ENCODE data around the gene IGSF3. TPM values are rescaled to one million over a fixed set of nuclear protein-coding genes. Genes with fewer than 3 reads are reported as not detected.
A peak's percentile ranks its signal among the peaks of the same experiment; 100 is the strongest.
"Not testable (repeated sequence)": the region's sequence is repeated elsewhere in the genome, so short reads cannot be mapped to it uniquely, and the experiment has no call there.

The IGSF3 gene
- total RNA-seq, 1 experiment from 2014 or later, result 10.8 TPM

GRCh38 chr1:116631996-116632925 lies 35.3 kb downstream of the IGSF3 start:
- not testable (repeated sequence) for DNase-seq (ENCODE audit: low spot score)

- DNase-seq (ENCODE audit: low spot score), result not testable (repeated sequence)
These were observed 36.0 kb downstream of the IGSF3 start for GRCh38 chr1:116631554-116631953.

- DNase-seq (ENCODE audit: low spot score), result not testable (repeated sequence)
These were observed 37.5 kb downstream of the IGSF3 start for GRCh38 chr1:116630057-116630456.

- DNase-seq (ENCODE audit: low spot score), result not testable (repeated sequence)
These were observed 38.1 kb downstream of the IGSF3 start for GRCh38 chr1:116629441-116629840.

DNA sequence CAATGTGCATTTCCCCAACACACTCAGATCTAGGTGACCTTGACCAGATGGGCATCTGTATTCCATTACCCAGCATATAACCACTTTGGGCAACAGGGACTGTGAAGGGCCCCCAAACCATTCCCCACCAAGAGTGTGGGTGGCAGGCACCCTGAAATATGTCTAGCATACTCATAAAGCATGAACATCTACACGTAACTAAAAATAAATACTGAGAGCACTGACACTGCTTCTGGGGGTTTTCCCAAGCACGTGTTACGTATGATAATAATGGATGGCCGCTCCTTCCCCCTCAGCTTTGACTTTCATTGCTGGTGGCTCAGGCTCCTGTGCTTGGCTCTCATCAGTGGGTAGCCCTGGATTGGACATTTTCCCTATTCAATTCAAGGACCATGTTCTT lies 39.1 kb downstream of the IGSF3 start:
- DNase-seq (ENCODE audit: low spot score), result no peak

- DNase-seq (ENCODE audit: low spot score), result peak; percentile 9
These were observed 40.2 kb downstream of the IGSF3 start for GRCh38 chr1:116627357-116627756.

- DNase-seq (ENCODE audit: low spot score), result not testable (repeated sequence)
These were observed 40.6 kb downstream of the IGSF3 start for GRCh38 chr1:116626915-116627314.

DNA sequence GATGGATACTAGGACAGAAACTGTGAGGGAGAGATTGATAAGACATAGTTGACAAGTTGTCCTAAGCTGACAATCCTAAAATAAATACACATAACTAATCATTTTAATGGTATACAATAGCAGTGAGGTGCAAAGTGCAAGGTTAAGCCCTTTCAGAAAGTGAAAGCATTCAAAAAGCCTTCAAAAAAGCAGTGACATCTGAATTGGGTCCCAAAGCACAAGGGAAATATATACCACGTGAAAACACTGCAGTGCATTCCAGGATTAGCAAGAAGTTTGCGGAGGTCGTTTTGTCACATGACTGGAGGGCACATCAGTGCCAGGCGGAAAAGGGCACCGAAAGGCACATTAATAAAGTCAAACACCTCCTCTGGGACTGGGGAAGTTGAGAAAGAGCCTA lies 42.4 kb downstream of the IGSF3 start:
- DNase-seq (ENCODE audit: low spot score), result not testable (repeated sequence)

GRCh38 chr1:116624040-116624439 lies 43.5 kb downstream of the IGSF3 start:
- no peak for DNase-seq (ENCODE audit: low spot score)

DNA sequence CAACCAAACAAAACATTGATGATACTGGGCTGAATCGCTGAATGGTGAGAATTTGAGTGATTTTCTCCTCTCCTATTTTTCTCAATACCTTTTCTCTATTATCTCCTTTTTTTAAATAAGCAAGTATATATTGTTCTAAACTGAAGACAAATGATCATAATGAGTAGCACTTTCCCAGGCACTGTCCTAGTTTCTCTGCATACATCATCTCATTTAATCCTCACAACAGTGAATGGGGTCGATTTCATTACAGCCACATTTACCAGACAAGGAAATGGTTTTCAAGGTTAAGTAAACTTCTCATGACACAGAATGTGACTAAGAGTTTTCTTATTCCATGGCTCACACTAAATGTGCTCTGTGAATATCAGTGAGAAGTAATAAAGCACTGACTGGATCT lies 45.0 kb downstream of the IGSF3 start:
- DNase-seq (ENCODE audit: low spot score), result not testable (repeated sequence)

DNA sequence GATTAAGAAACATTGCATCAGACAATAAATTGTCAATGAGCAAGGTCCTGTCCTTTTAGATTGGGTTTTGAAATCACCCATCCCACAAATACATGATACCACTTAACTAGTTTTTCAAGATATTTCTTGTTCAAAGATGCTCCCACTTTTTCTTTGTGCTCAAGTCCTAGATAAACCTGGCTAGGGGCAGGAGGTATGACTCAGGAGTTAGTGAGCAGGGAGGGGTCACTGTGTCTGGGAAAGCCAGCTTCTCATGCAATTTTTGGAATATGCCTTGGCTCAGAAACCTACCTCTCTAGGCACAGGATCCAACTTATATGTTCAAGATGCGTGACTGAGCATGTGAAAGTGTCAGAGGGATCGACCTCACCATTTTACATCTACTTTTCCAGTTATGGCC lies 45.8 kb downstream of the IGSF3 start:
- DNase-seq (ENCODE audit: low spot score), result not testable (repeated sequence)

DNA sequence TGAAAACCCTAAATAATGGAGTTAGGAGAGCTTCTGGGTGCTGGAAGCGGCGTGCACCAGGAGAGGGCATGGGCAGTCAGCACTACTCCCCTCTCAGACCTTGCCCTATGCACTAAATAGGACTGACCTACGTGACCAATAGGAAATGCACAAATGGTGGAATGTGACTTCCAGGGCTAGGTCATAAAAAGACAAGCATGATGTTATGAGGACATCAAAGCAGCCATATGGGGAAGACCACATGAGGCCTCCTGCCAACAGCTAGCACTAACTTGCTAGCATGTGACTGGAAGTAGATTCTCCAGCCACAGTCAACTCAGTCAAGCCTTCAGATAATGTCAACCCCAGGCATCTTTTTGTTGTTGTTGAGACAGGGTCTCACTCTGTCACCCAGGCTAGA lies 47.1 kb downstream of the IGSF3 start:
- not testable (repeated sequence) for DNase-seq (ENCODE audit: low spot score)

DNA sequence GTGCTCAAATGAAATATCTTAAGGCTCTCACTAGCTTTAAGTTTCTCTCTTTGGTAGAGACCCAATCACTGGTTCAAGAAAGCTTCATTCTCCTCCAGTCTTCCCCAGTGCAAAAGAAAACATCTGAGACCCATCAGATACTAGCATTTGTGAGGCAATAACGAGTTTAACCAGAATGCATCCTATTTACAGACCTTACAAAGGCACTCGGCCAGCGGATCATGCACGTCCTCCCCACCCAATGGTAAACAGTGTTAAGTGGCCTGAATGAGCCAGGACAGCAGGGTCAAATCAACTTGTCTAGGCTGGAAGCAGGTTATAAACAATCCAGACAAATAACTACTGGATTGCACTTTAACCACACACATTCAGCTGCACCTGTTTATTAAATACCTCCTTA lies 48.4 kb downstream of the IGSF3 start:
- not testable (repeated sequence) for DNase-seq (ENCODE audit: low spot score)

DNA sequence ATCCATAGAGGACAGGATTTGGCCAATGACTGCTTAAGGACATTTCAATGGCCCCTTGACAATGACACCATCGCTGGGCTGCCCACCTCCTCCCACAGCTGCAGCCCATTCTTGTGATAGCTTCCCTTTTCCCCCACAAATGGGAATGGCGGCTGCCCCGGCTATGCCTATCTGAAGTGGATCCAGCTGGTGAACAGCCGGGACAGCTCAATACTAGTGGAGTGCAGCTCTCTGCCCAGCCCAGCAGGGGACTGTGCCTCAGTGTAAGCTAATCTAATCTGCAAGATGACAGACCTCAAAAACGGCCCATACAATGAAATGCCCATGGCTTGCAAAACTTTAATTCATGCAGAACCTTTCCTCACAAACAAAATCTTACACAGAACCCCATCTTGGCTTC lies 49.7 kb downstream of the IGSF3 start:
- DNase-seq (ENCODE audit: low spot score), result not testable (repeated sequence)

- DNase-seq (ENCODE audit: low spot score), result not testable (repeated sequence)
These were observed 53.7 kb downstream of the IGSF3 start for GRCh38 chr1:116613825-116614224.

GRCh38 chr1:116609801-116610371 lies 57.6 kb downstream of the IGSF3 start:
- not testable (repeated sequence) for DNase-seq (ENCODE audit: low spot score)

DNA sequence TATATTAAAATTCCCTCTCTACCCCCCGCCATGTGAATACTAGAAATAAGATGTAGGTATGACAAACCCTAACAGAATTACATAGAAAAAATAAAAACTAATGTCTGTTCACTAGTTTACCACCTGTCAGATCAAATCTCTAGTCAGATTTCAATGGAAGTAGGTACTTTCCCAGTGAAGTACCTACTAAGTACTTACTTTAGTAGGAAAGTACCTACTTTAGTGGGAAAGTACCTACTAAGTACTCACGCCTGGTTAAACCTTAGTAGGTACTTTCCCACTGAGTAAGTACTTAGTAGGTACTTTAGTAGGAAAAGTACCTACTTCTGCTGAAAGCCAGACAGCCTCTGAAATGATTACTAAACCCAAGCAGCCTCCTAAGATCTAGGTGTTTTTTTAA lies 58.7 kb downstream of the IGSF3 start:
- not testable (repeated sequence) for DNase-seq (ENCODE audit: low spot score)

GRCh38 chr1:116608151-116608550 lies 59.4 kb downstream of the IGSF3 start:
- DNase-seq (ENCODE audit: low spot score), result not testable (repeated sequence)

DNA sequence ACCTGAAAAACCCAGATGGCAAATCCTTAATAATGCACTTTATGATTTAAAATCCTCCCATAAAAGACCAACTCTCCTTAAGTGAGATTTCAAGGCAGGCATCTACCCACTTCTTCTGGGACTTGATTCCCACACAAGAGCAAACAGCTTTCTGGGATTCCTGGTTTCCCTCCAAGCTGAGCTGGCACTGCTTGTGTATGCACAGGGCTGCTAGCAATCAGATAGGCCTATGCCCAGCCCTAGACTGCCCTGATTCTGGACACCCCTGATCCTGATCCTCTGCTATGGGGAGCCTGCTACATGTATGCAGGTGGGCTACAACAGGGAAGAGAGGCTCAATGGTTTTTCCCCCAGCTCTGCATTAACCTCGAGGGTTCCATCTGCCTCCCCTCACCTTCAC lies 60.1 kb downstream of the IGSF3 start:
- not testable (repeated sequence) for DNase-seq (ENCODE audit: low spot score)

DNA sequence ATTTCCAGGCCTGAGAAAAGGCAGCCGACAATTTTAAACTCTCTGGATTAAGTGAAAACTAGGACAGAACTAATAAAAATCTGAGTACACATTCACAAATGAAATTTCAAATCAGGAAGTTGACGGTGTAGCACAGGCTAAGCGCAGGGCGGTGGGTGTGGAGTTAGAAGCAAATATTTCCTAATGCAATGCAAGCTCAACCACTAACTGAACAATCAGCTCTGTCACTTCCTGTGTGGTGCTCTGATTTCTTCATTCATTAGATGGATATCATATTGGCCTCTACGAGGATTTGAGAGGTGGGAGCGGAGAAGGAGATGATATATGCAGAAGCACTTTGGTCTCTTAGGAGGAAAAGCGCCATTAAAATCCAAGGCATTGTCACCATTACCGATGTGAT lies 61.5 kb downstream of the IGSF3 start:
- not testable (repeated sequence) for DNase-seq (ENCODE audit: low spot score)

- DNase-seq (ENCODE audit: low spot score), result no peak
These were observed 62.2 kb downstream of the IGSF3 start for GRCh38 chr1:116605315-116605714.

DNA sequence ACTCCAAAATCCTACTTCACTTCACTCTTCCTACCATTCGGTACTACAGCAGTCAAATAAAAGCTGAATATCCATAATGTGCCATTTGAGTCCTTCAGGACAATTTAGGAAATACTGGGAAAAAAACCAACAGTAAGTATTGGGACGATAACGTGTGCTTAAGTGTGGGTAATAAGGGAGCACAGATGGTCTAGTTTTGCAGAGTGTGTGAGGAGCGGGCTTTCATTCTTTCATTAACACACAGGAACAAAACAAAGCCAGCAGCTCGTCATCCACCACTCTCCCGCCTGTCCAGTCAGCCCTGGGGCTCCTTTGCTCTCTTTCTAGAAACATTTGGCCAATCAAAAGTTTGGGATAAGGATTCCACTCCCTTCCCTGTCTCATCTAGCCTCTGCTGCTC lies 63.1 kb downstream of the IGSF3 start:
- not testable (repeated sequence) for DNase-seq (ENCODE audit: low spot score)

- not testable (repeated sequence) for DNase-seq (ENCODE audit: low spot score)
These were observed 63.9 kb downstream of the IGSF3 start for GRCh38 chr1:116603646-116604045.

Data from H4 (cell line).